K562 (cell line): ENCODE results near the gene KIAA0513. TPM values are rescaled to one million over a fixed set of nuclear protein-coding genes. Genes with fewer than 3 reads are reported as not detected.

Experiments
- ARID3A ChIP-seq: IDR thresholded peaks from 2 replicates; pipeline ENCODE4 v1.6.1; 2012; ENCODE audit warnings: low read depth, low read length, improper control_type of control experiment, borderline replicate concordance
- BRF1 ChIP-seq: IDR thresholded peaks from 3 replicates; pipeline ENCODE4 v1.6.1; 2011; ENCODE audit warnings: borderline replicate concordance, mild to moderate bottlenecking; ENCODE audit not compliant: insufficient read length; ENCODE audit errors: extremely low read depth
- CREB3L1 ChIP-seq: fragments of 450-650 bp; IDR thresholded peaks from 2 replicates; pipeline ENCODE4 v1.6.1; 2014; ENCODE audit warnings: low read depth, mild to moderate bottlenecking, moderate library complexity, borderline replicate concordance
- CREBBP ChIP-seq: IDR thresholded peaks from one replicate; pipeline ENCODE4 v1.6.1; 2012; ENCODE audit warnings: low read depth, mild to moderate bottlenecking, control low read depth, inconsistent platforms, low read length
- ELF1 ChIP-seq: fragments of 200-800 bp; sonication (Bioruptor generic); IDR thresholded peaks from 2 replicates; pipeline ENCODE4 v1.6.1; 2016; ENCODE audit warnings: missing genetic modification characterization, missing compliant biosample characterization
- ETV6 ChIP-seq, 3 experiments: fragments of 150-350 bp in 1 of 3; sonication (generic) in 1 of 3; formaldehyde crosslinking in 1 of 3; IDR thresholded peaks; 2 replicates each; pipeline versions ENCODE4 v1.6.1 to v1.8.0; 2014 to 2022; ENCODE audit warnings: borderline replicate concordance in 2 of 3, low read depth in 2 of 3, antibody characterized with exemption in 1 of 3, low read length in 1 of 3, mild to moderate bottlenecking in 1 of 3, missing genetic modification reagents in 1 of 3
- FOXM1 ChIP-seq, 2 experiments: fragments of 450-650 bp in 1 of 2; sonication (generic) in 1 of 2; formaldehyde crosslinking in 1 of 2; IDR thresholded peaks; 2 replicates each; pipeline versions ENCODE4 v1.6.1 to v1.9.0; 2017 to 2022; ENCODE audit warnings: low read depth in 2 of 2, mild to moderate bottlenecking in 2 of 2, missing genetic modification reagents in 1 of 2, moderate library complexity in 1 of 2
- HINFP ChIP-seq: fragments of 450-650 bp; conservative IDR thresholded peaks from 2 replicates; pipeline ENCODE4 v1.6.1; 2016; ENCODE audit warnings: missing genetic modification characterization, low read depth, mild to moderate bottlenecking, control low read depth, missing compliant biosample characterization
- MECOM ChIP-seq: fragments of 250-450 bp; sonication (Bioruptor Pico); IDR thresholded peaks from 2 replicates; pipeline ENCODE4 v1.8.0; 2022; ENCODE audit warnings: inconsistent platforms
- MEF2D ChIP-seq: conservative IDR thresholded peaks from 2 replicates; pipeline ENCODE4 v1.6.1; 2016; ENCODE audit warnings: low read depth, missing genetic modification characterization, missing compliant biosample characterization
- MLX ChIP-seq, 2 experiments: fragments of 450-650 bp in 1 of 2; sonication (generic) in 1 of 2; formaldehyde crosslinking; conservative IDR thresholded peaks; 2 replicates each; pipeline versions ENCODE4 v1.4.0 to v1.8.1; 2020 to 2022; ENCODE audit warnings: mild to moderate bottlenecking in 1 of 2, missing genetic modification reagents in 1 of 2
- NCOA1 ChIP-seq: fragments of 450-650 bp; IDR thresholded peaks from 2 replicates; pipeline ENCODE4 v1.6.1; 2016; ENCODE audit warnings: low read depth
- RFX5 ChIP-seq: IDR thresholded peaks from 2 replicates; pipeline ENCODE4 v1.6.1; 2011; ENCODE audit warnings: low read depth, mild to moderate bottlenecking, improper control_type of control experiment, low read length
- SLC30A9 ChIP-seq: fragments of 250-450 bp; sonication (Bioruptor Pico); IDR thresholded peaks from 2 replicates; pipeline ENCODE4 v1.8.0; 2022; ENCODE audit warnings: mild to moderate bottlenecking, moderate library complexity
- SMARCE1 ChIP-seq: fragments of 450-650 bp; IDR thresholded peaks from 2 replicates; pipeline ENCODE4 v1.7.1; 2016; ENCODE audit warnings: mild to moderate bottlenecking
- SRSF9 ChIP-seq: fragments of 200-400 bp; formaldehyde crosslinking; IDR thresholded peaks from 2 replicates; pipeline ENCODE4 v1.6.1; 2017; ENCODE audit warnings: low read depth, low read length, borderline replicate concordance
- ZBTB17 ChIP-seq: fragments of 450-650 bp; formaldehyde crosslinking; IDR thresholded peaks from 2 replicates; pipeline ENCODE4 v1.4.0; 2020; ENCODE audit warnings: mild to moderate bottlenecking
- ZNF121 ChIP-seq: sonication (generic); formaldehyde crosslinking; conservative IDR thresholded peaks from 2 replicates; pipeline ENCODE4 v1.8.0; 2022; ENCODE audit warnings: missing genetic modification reagents
- ZNF134 ChIP-seq: fragments of 250-450 bp; sonication (Bioruptor Pico); conservative IDR thresholded peaks from 2 replicates; pipeline ENCODE4 v1.4.0; 2020
- ZNF384 ChIP-seq: IDR thresholded peaks from 2 replicates; pipeline ENCODE4 v1.6.1; 2012; ENCODE audit warnings: low read depth, low read length, improper control_type of control experiment
- ZNF668 ChIP-seq: fragments of 250-450 bp; sonication (Bioruptor Pico); IDR thresholded peaks from 2 replicates; pipeline ENCODE4 v1.8.0; 2022; ENCODE audit warnings: mild to moderate bottlenecking, inconsistent platforms
- ZNF79 ChIP-seq: fragments of 250-450 bp; sonication (Bioruptor Pico); IDR thresholded peaks from 2 replicates; pipeline ENCODE4 v1.4.0; 2020; ENCODE audit warnings: low read depth, mild to moderate bottlenecking, moderate library complexity
- polyA plus RNA-seq, 8 experiments: library from polyadenylated mRNA; depleted of rRNA in 4 of 8; stranded (reverse) in 5 of 8; unstranded in 3 of 8; fragments of >200 nt; fragmentation: Nextera tagmentation in 2 of 8; fragmentation: Illumina TruSeq in 1 of 8; extraction: Ambion mirVana in 2 of 8; extraction: Trizol in 1 of 8; gene quantifications; 2 replicates each; pipeline versions ENCODE4 v1.2.1 to v1.2.3, GENCODE V29; 2011 to 2014; ENCODE audit warnings: inconsistent platforms in 1 of 8, missing spikeins in 1 of 8
- total RNA-seq, 7 experiments: library from RNA; depleted of rRNA in 6 of 7; stranded (reverse); fragments of >200 nt in 6 of 7; fragmentation: Illumina TruSeq in 2 of 7; extraction: Trizol in 2 of 7; gene quantifications; 2 replicates each; pipeline versions ENCODE4 v1.2.1 to v1.2.3, GENCODE V29; 2011 to 2021; ENCODE audit warnings: low replicate concordance in 1 of 7

The KIAA0513 gene
- total and polyA plus RNA-seq, 9 of the 15 experiments (the other 6 are each of a cell fraction or from before 2014, with no cell fraction given), result 0.18 to 13.7 (median 10.2) TPM

- TF ChIP-seq ARID3A, result peak; percentile 64; the same call in 1 of the 2 replicates
- peak; percentile 96 for TF ChIP-seq MEF2D (tag)
- TF ChIP-seq RFX5, result no peak
- peak in 1 of 2 experiments; percentile 51; a peak in 1 of 4 replicates for TF ChIP-seq ETV6 (IDR thresholded peaks at IDR 0.05; ENCODE audit: borderline replicate concordance in 1 of 2, low read depth in 2 of 2, low read length in 1 of 2)
- no peak for TF ChIP-seq ETV6 (CRISPR knock-in tag; IDR thresholded peaks at IDR 0.05; ENCODE audit: borderline replicate concordance)
- TF ChIP-seq BRF1, result no peak
- TF ChIP-seq ZBTB17 (CRISPR knock-in tag), result no peak
- peak; percentile 13; the same call in 1 of the 2 replicates for TF ChIP-seq SMARCE1
- no peak for TF ChIP-seq MLX (CRISPR knock-in tag; conservative IDR thresholded peaks at IDR 0.05)
- no peak for TF ChIP-seq SRSF9
- TF ChIP-seq ZNF134, result no peak
- TF ChIP-seq HINFP, result peak; percentile 86
- TF ChIP-seq MECOM (CRISPR knock-in tag), result peak; percentile 76; the same call in 1 of the 2 replicates
- TF ChIP-seq ELF1 (tag), result peak; percentile 52; the same call in 1 of the 2 replicates
- TF ChIP-seq CREBBP, result no peak
- no peak; the same call in 1 of the 2 replicates for TF ChIP-seq CREB3L1
- no peak for TF ChIP-seq SLC30A9 (CRISPR knock-in tag)
- TF ChIP-seq ZNF79 (CRISPR knock-in tag), result no peak
- 0 out of 2 replicates have a peak, but pooled peaks have one; percentile 23 for TF ChIP-seq ZNF384
- 0 out of 2 replicates have a peak, but pooled peaks have one; percentile 40 for TF ChIP-seq NCOA1
- no peak for TF ChIP-seq ZNF668
- TF ChIP-seq FOXM1 (IDR thresholded peaks at IDR 0.05; ENCODE audit: low read depth), result 0 out of 2 replicates have a peak, but pooled peaks have one; percentile 18
- no peak for TF ChIP-seq FOXM1 (CRISPR knock-in tag; IDR thresholded peaks at IDR 0.05; ENCODE audit: low read depth)
- TF ChIP-seq ZNF121 (CRISPR knock-in tag), result peak; percentile 82
Observed at GRCh38 chr16:85051067-85051581, 23.5 kb downstream of the KIAA0513 start (continued).
